OCI-M2 (cell line): ENCODE measurements around the gene ARHGEF28.

Experiments
- DNase-seq: peaks from one replicate; lab custom pipeline; 2025; ENCODE audit not compliant: unreplicated experiment; lab: John Stamatoyannopoulos, UW

Gene ARHGEF28

GRCh38 chr5:73899055-73899454 is 273.1 kb downstream of the ARHGEF28 start:
- no peak for DNase-seq

GRCh38 chr5:73899916-73900315 is 273.9 kb downstream of the ARHGEF28 start:
- DNase-seq = no peak

- no peak for DNase-seq
Measured at GRCh38 chr5:73900566-73900965, 274.6 kb downstream of the ARHGEF28 start.

- no peak for DNase-seq
Measured at GRCh38 chr5:73901043-73901442, 275.0 kb downstream of the ARHGEF28 start.

DNA sequence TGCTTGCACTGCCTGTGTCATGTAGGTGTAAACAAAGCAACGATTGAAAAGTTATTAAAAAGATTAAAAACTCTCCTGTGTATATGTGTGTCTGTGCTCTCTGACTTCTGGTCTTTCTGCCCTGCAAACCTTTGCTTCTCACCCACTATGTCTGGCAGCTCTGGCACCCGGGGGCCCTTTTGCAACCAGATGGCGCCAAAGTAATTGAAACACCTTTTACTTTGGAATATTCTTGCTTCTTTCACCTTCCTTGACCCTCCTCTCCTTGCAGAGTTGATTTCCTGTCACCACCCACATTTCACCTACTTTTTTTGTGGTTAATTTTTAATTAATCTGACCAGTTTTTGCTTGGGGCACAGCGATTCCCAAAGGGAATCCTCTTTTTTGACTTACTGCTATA is 275.5 kb downstream of the ARHGEF28 start:
- no peak for DNase-seq

DNA sequence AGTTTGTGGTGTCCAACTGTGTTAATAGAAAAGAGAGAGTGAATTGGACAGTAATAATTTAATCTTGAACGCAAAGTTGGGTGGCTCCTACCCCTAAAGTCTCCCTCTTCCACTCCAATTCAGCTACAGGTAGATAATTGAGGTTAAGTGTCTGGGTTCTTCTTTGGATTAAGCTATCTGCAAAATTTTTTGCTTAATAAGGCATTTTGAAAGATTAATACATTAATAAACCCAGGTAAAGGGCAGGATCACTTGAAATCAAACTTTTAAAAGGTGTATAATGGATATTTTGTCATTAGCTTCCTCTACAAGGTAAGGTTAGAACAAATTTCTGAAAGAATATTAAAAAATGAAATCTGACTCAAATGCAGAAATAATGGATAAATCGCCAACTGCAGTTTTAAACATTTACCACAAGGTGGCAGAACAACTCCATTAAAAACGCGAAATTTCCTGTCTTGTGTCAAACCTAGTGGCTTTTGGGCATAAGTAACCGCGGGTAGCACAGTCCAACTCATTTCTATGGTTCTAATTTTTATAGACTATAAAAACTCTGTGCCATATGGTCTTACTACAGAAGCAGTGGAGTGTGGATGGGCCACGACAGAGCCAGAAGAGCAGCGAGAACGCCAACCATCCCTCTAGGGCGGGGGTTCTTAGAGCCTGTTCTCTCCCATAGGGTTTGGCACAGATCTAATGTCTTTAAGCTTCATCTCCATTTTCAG is 276.5 kb downstream of the ARHGEF28 start:
- DNase-seq = no peak

GRCh38 chr5:73903169-73903568 is 277.2 kb downstream of the ARHGEF28 start:
- DNase-seq = no peak

- no peak for DNase-seq
Measured at GRCh38 chr5:73906277-73906676, 280.3 kb downstream of the ARHGEF28 start.

- DNase-seq = no peak
Measured at GRCh38 chr5:73907164-73907563, 281.2 kb downstream of the ARHGEF28 start.

DNA sequence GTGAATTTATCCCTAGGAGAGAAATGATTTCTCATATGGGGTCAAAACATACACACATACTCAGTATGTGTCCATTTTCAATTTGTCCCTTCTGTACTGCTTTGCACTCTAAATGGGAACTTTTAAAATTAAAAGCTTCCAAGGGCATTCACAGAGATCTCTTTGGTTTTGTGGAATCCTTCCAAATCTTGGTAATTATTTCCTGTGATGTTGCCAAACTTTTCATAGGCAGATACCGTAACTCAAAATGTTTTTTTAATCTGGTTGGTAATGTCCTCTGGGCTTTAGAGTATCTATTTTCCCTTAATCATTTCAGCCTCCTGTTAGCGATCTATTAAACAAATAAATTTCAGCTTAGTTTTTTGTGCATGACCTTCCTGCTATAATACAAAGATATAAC is 282.4 kb downstream of the ARHGEF28 start:
- DNase-seq = no peak

DNA sequence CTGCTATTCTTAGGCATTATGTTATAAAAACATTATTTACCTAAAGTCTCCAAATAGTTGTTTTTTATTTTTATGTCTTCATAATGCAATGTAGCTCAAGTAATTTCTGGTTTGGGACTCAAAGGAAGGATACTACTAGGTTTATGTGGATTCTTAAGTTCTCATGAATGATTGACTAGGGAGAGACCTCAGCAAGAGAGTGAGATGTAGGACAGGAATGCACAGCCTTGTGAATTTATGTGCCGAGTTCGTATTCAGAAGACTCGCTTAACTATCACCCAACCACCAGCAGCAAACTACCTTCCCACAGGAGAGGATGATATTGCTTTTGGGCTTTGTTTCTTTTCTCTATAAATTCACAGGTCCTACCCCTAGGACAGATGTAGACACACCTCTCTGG is 282.9 kb downstream of the ARHGEF28 start:
- no peak for DNase-seq

DNA sequence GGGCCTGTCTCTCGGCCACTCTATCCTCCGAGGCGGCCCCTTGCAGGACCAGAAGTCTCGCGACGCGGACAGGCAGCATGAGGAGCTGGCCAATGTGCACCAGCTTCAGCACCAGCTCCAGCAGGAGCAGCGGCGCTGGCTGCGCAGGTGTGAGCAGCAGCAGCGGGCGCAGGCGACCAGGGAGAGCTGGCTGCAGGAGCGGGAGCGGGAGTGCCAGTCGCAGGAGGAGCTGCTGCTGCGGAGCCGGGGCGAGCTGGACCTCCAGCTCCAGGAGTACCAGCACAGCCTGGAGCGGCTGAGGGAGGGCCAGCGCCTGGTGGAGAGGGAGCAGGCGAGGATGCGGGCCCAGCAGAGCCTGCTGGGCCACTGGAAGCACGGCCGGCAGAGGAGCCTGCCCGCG is 283.5 kb downstream of the ARHGEF28 start:
- no peak for DNase-seq

- no peak for DNase-seq
Measured at GRCh38 chr5:73911761-73912393, 285.9 kb downstream of the ARHGEF28 start.

DNA sequence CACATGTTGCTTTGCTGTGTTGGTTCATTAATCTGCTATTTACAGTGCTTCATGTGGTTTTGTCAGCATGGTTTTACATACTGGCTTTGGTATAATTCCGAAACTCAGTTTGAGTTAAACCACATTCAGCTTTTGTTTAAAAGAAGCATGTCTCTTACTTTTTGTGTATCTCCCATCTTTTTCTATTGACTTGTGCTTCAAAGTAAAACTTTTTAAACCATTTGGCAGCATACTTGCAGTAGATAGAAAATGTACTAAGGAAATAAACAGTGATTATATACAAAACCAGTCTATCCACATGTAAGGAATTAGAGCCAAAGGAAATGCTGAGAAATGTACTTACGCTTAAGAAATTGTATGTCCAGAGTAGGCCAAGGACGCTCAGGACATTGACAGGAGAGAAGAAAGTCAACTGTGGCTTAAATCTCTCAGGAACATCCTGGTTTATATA is 286.9 kb downstream of the ARHGEF28 start:
- no peak for DNase-seq

DNA sequence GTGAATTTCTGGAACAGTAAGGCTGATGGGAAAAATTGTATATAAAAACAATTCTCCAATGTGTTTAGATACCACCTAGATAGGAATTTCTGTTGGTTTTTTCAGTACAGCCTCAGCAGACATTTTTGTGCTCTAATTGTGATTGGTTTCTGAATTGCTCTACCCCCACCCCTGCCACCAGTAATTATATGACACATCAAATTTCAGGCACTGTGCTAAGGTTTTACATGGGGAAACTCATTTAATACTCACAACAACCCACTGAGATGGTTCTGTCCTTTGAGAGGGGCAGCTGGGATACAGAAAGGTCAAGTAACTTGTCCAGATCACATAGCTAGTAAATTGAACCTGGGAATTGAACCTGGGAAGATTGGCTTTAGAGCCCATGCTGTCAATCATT is 288.0 kb downstream of the ARHGEF28 start:
- DNase-seq = no peak

DNA sequence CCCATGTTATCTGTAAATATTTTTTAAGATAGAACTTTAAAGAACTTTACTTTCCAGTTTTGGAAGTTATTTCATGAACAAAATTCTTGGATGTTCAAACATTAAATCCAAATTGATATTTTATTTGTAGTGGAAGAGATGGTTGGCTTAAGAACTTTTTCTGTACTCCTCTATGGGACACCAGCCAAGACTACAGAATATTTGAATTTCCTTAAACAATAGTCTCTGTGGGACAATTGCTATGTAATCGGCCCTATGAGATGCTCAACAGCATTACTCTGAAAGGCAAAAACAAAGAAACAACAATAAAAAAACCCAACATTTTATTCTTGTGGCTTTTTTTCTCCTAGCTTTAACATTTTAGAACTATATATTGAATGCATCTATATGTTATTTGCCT is 289.3 kb downstream of the ARHGEF28 start:
- DNase-seq = no peak

DNA sequence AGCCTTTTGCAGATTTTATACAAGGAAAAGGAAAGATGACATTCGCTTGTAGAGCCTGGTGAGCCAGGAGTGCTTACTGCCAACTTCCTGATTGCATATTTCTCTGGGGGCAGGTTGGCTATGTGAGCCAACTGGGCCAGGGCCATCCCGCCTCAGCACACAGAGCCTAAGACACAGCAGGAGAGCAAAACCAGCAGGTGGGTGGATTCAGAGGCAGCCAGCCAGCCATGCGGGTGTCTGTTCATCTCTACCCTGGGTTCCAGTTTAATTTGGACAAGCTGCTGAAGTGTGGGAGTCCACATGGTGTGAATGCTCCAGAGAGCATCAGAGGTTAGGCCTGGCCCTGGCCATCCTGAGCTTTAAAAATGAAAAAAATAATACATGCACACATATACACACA is 291.4 kb downstream of the ARHGEF28 start:
- DNase-seq = no peak

DNA sequence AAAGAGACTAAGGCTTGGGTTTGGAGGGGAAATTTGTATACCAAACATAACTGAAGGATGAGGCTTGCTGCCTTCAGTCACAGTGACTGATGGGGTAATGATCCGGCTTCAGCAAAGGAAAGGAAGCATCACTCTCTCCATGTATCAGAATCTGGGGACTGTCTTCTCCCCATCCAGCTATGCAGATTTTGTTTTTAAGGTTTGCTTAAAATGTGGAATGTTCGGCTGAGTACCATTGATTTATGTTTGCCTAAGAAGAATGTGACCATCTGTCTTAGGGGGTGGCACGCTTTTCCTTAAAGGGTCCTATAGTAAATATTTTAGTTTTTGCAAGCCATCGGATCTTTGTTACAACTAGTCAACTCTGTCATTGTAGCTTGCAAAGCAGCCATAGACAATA is 291.9 kb downstream of the ARHGEF28 start:
- no peak for DNase-seq

DNA sequence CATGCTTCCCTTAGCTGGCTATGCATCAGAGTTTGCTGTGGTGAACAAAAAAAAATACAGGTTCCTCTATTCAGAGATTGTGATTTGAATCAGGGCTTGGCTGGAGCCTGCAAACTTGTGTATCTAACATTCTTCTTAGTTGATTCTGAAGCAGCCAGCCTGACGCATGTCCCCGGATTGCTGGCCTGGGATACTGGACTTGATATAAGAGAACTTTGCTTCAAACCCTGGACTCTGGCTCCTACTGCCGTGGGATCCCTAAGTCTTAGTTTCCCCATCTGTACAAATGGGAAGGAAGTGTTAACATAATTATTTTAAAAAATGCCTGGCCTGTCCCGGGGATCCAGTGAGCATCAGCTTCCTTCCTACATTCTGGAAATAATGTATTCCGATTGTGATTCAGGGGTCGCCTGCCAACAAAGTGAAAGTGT is 292.8 kb downstream of the ARHGEF28 start:
- DNase-seq = no peak

DNA sequence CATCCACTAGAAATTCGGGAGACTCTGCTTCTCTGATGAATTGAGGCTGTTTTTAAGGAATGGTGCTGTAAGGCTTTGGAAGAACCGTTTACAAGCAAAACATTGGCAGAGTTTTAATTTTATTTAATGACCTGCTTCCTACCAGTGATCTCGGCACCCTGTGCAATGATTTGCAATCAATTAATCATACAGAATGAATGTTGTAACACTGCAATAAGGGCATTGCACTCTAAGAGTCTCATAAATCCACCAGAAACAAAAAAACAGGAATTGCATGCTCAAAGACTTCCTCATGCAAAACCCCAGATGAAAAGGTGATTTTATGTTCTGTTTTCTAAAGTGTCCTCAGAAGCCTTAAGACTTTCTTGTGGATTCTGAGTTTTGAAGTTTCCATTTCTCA is 295.7 kb downstream of the ARHGEF28 start:
- no peak for DNase-seq

GRCh38 chr5:73922224-73922623 is 296.2 kb downstream of the ARHGEF28 start:
- no peak for DNase-seq

DNA sequence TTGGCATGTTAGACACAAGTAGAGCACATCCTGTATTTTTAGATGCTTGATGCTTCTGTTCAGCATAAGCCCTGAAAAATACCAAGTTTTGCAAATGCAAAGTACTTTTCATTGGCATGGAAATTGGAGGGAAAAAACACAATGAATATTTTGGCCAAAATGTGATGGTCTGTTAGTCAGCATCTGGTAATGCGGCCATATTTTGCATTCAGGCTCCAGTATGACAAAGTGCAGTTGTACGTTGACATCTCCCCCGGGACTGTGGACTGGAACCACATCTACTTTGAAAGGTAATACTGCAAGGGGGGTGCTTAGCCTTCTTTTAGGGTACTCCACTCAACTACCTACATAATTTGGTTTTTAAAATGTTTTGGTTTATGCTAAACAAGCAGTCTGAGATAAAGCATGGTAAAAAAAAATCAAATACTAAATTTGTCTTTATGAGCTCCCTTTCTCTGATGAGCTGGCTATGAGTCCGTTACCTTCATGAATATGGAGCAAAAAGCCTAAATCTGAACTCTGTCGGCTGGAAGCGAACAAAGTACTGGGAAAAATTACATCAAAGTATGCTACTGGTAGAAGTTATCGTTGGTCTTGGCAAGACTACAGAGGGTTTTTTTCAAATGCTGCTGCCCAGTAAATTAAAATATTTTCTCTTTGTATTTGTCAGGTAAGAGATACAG is 297.0 kb downstream of the ARHGEF28 start:
- DNase-seq = no peak
